Gastroesophageal sphincter (tissue), 4 donors: ENCODE results near the gene SPCS2. TPM values are rescaled to one million over a fixed set of nuclear protein-coding genes. Genes with fewer than 3 reads are reported as not detected.
"Not testable (repeated sequence)": the region's sequence is repeated elsewhere in the genome, so short reads cannot be mapped to it uniquely, and the experiment has no call there.

Experiments used
- ATAC-seq: fragments of 150-250 bp; one replicate; pipeline ENCODE4 v1.9.1; 2016; ENCODE audit warnings: mild to moderate bottlenecking, moderate library complexity
- H3K27ac ChIP-seq, 4 donors: fragments of 200-600 bp; sonication (generic) in 3 of 4; 1 replicate in 3 of 4; 2 replicates in 1 of 4; pipeline ENCODE4 v1.5.1; 2016 to 2019
- H3K27me3 ChIP-seq: fragments of 200-600 bp; sonication (generic); one replicate; pipeline ENCODE4 v1.5.1; 2019
- H3K36me3 ChIP-seq, 2 donors: fragments of 200-600 bp; sonication (generic); one replicate each; pipeline ENCODE4 v1.5.1; 2019; ENCODE audit warnings: control low read depth in 1 of 2
- H3K4me1 ChIP-seq, 3 donors: fragments of 200-600 bp; sonication (generic); 1 replicate in 2 of 3; 2 replicates in 1 of 3; pipeline ENCODE4 v1.5.1; 2016 to 2019; ENCODE audit warnings: control low read depth in 2 of 3
- H3K4me3 ChIP-seq, 2 donors: fragments of 200-600 bp; sonication (generic); one replicate each; pipeline ENCODE4 v1.5.1; 2019; ENCODE audit warnings: mild to moderate bottlenecking in 1 of 2, moderate library complexity in 1 of 2
- H3K9me3 ChIP-seq, 3 donors: fragments of 200-600 bp; sonication (generic); one replicate each; pipeline ENCODE4 v1.5.1; 2017 to 2019; ENCODE audit warnings: control low read depth in 2 of 3
- EP300 ChIP-seq: sonication (generic); formaldehyde crosslinking; IDR thresholded peaks from one replicate; pipeline ENCODE4 v1.6.1; 2017; ENCODE audit warnings: antibody characterized with exemption, mild to moderate bottlenecking
- POLR2A ChIP-seq, 2 donors: fragments of 450-650 bp; IDR thresholded peaks; one replicate each; pipeline ENCODE4 v1.6.1; 2017; ENCODE audit warnings: antibody characterized with exemption in 2 of 2, mild to moderate bottlenecking in 2 of 2, moderate library complexity in 1 of 2
- POLR2AphosphoS5 ChIP-seq: sonication (generic); formaldehyde crosslinking; IDR thresholded peaks from one replicate; pipeline ENCODE4 v1.6.1; 2017; ENCODE audit warnings: antibody characterized with exemption
- WGBS, 2 donors: methylation state at CpG; one replicate each; pipeline ENCODE4 v1.1.5; 2018; ENCODE audit warnings: low coverage in 1 of 2; 5-methylcytosine and 5-hydroxymethylcytosine counted together
- total RNA-seq, 4 donors: library from RNA; depleted of rRNA; stranded (reverse); fragments of >200 nt; gene quantifications; one replicate each; pipeline ENCODE4 v1.1.0, GENCODE V29; 2016
- TF ChIP-seq, protein P1 (sequence below), 4 experiments: fragments of 200-600 bp in 2 of 4; fragments of 450-650 bp in 2 of 4; sonication (generic) in 1 of 4; IDR thresholded peaks; one replicate each; pipeline ENCODE4 v1.5.1; 2017 to 2019; ENCODE audit warnings: antibody characterized with exemption in 4 of 4, mild to moderate bottlenecking in 2 of 4, moderate library complexity in 2 of 4

The SPCS2 gene
- total RNA-seq, 4 donors from 2014 or later, result 27.2 to 49.5 (median 37.0) TPM

DNA sequence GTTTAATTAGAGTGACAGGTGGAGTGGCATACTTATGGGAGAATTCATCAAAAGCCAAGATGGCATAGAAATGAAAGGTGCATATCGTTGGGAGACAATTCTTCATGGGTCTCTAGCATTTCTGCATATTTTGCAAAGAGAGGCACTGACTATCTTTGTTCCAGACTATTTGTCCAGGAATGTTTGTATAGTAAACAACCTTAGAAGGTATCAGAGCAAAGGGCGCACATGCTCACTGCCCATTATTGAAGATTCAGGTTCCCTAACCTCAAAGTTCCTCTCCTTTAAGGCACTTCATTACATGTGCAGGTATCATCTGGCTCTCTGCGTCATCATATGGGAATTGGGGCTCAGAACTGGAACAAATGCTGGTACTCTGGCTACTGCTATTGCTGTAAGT lies 35.0 kb downstream of the SPCS2 start:
- H3K9me3 ChIP-seq, result no peaks in the 10 kb centered on the region
- peaks cover 0 to 15% of the 10 kb centered on the region in 2 donors for H3K36me3 ChIP-seq
- whole genome bisulfite sequencing, 2 donors, result 90 to 100% methylated on average over 3 of the region's 3 CpGs
- no peak overlapping the region for H3K27ac ChIP-seq
- H3K27me3 ChIP-seq, result no peaks in the 10 kb centered on the region
- ATAC-seq, result no peak
- no peak for TF ChIP-seq POLR2AphosphoS5
- TF ChIP-seq EP300, result no peak
- no peak for TF ChIP-seq POLR2A (IDR thresholded peaks at IDR 0.05)
- TF ChIP-seq, protein P1, sequence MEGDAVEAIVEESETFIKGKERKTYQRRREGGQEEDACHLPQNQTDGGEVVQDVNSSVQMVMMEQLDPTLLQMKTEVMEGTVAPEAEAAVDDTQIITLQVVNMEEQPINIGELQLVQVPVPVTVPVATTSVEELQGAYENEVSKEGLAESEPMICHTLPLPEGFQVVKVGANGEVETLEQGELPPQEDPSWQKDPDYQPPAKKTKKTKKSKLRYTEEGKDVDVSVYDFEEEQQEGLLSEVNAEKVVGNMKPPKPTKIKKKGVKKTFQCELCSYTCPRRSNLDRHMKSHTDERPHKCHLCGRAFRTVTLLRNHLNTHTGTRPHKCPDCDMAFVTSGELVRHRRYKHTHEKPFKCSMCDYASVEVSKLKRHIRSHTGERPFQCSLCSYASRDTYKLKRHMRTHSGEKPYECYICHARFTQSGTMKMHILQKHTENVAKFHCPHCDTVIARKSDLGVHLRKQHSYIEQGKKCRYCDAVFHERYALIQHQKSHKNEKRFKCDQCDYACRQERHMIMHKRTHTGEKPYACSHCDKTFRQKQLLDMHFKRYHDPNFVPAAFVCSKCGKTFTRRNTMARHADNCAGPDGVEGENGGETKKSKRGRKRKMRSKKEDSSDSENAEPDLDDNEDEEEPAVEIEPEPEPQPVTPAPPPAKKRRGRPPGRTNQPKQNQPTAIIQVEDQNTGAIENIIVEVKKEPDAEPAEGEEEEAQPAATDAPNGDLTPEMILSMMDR (IDR thresholded peaks at IDR 0.05), result no peak
- H3K4me1 ChIP-seq, result peaks cover 0 to 4% (median 2%) of the 10 kb centered on the region in 3 donors
- H3K4me3 ChIP-seq, result no peak overlapping the region

DNA sequence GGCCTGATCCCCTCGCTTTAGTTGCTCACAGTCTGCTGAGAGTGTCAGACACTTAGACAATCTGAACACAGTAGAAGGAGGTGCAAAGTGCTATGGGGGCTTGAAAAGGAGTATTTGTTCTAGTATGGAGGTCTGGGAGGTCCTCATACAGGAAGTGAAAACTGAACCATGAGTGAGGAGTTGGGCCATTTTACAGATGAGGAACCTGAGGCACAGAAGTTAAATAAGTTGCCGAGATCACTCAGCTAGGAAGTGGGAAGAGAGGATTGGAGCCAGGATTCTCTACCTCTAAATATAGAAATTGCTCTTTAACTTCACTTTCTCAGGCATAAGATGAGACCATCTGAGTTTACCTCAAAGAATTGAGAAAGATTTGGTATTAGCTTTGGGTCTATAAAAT lies 35.7 kb downstream of the SPCS2 start:
- Histone ChIP-seq H3K27ac (no peak overlapping the region), H3K4me1 (peaks cover 0 to 11% (median 2%) of the 10 kb centered on the region in 3 donors), H3K27me3 (no peaks in the 10 kb centered on the region), H3K36me3 (peaks cover 0 to 8% of the 10 kb centered on the region in 2 donors), H3K9me3 (no peaks in the 10 kb centered on the region), H3K4me3 (no peak overlapping the region)
- no peak for ATAC-seq
- WGBS, 2 donors, result 71% methylated on average over 1 of the region's 2 CpGs; no CpG with 5 or more reads in 1 of the 2 donors
- TF ChIP-seq, protein P1 (IDR thresholded peaks at IDR 0.05), result no peak

DNA sequence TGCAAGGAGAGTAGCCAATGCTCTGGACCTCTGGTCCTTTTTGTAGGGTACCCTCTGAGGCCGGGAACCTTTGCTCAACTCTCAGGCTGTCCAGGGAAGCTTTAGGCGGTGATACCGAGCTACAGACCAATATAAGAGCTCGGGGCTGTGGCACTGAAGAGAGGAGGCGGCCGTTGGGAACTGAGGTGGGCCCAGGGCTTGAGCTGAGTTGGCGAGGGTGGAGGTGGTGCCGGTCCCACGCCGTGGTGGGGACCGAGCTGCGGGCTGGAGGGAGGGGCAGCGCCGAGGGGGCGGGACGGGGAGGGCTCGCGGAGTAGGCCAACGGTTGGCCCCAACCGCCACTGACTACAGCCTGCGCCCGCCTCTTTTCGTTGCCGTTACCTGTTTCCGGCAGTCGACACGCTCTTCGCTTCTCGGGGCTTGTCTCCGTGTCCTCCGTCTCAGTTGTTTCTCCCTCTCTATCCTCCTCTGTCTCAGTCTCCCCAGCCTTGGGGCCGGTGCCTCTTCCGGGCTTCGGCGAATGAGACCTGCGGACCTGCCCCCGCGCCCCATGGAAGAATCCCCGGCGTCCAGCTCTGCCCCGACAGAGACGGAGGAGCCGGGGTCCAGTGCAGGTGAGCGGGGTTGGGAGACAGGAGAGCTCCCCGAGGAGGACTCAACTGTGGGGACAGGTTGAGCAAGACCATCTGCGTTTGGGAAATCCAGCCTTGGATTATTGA lies 39.6 kb downstream of the SPCS2 start, which contains the start of gene NEU3:
Gene NEU3, plus strand, starts transcription at position 393 of the 719 bp plus-strand sequence. Its CDS starts 128 bp downstream, at position 521.
- peaks cover 0 to 12% (median 2%) of the 10 kb centered on the region in 3 donors for H3K4me1 ChIP-seq
- peak; percentile 92 for ATAC-seq
- no peaks in the 10 kb centered on the region for H3K27me3 ChIP-seq
- peak within 1 kb of the TSS; percentile 19 to 84 (median 80) for H3K27ac ChIP-seq
- no peaks in the 10 kb centered on the region for H3K36me3 ChIP-seq
- H3K9me3 ChIP-seq, result no peaks in the 10 kb centered on the region
- 0% methylated on average over 1 to 4 of the region's 46 CpGs for WGBS, 2 donors
- peak within 1 kb of the TSS; percentile 54 to 79 for H3K4me3 ChIP-seq
- TF ChIP-seq POLR2A (IDR thresholded peaks at IDR 0.05) (peak in 1 of 2 donors; percentile 10), POLR2AphosphoS5 (peak; percentile 31), EP300 (no peak)
- TF ChIP-seq, protein P1 (IDR thresholded peaks at IDR 0.05), result no peak

DNA sequence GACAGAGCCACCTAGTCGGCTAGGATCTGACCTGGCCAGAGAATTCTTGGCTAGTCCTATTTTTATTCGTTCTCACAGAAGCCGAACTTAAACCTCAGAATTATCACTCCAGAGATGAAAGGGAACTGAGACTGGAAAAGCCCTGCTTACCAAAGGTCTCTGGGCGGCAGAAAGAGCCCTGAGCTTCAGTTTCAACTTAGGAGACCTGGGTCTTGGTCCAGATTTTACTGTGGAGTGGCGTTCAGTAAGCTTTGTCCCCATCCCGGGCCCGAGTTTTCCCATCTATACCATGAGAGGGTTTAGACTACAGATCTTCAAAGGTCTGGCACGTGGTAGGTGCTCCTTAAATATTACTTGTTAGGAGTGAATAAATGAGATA lies 40.2 kb downstream of the SPCS2 start:
- Histone ChIP-seq H3K4me1 (peaks cover 0 to 12% (median 2%) of the 10 kb centered on the region in 3 donors), H3K4me3 (peak overlapping the region; percentile 54 to 79), H3K27ac (peak overlapping the region; percentile 19 to 84 (median 80)), H3K36me3 (peaks cover 0 to 3% of the 10 kb centered on the region in 2 donors), H3K9me3 (no peaks in the 10 kb centered on the region), H3K27me3 (no peaks in the 10 kb centered on the region)
- no peak for TF ChIP-seq EP300
- TF ChIP-seq, protein P1 (IDR thresholded peaks at IDR 0.05), result no peak
- TF ChIP-seq POLR2AphosphoS5, result no peak
- TF ChIP-seq POLR2A (IDR thresholded peaks at IDR 0.05), result no peak
- no peak for ATAC-seq
- 0 to 40% methylated on average over 1 of the region's 8 CpGs for WGBS, 2 donors

DNA sequence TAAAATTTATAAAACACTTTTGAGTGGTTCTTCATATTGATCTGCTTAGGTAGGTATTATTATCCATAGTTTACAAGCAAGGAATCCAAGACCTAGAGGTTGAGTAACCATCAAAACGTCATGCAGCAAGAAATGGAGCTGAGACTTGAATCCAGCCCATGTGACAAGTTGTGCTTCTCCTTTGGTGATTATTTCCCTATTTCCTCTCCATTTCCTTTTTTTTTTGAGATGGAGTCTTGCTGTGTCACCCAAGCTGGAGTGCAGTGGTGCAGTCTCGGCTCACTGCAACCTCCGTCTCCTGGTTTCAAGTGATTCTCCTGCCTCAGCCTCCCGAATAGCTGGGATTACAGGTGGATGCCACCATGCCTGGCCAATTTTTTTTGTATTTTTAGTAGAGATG lies 41.1 kb downstream of the SPCS2 start:
- H3K27me3 ChIP-seq, H3K27ac ChIP-seq, ATAC-seq, H3K4me3 ChIP-seq, H3K9me3 ChIP-seq: not testable (repeated sequence)
- Histone ChIP-seq H3K4me1 (peaks cover 0 to 12% (median 2%) of the 10 kb centered on the region in 3 donors), H3K36me3 (peaks cover 0 to 12% of the 10 kb centered on the region in 2 donors)
- WGBS, 2 donors, result 85 to 95% methylated on average over 4 of the region's 4 CpGs
